Measurements from ENCODE around the gene SMIM31. TPM values are rescaled to one million over a fixed set of nuclear protein-coding genes. Genes with fewer than 3 reads are reported as not detected.

Gene SMIM31
- total RNA-seq, 1 experiment from 2014 or later, result not detected

DNA sequence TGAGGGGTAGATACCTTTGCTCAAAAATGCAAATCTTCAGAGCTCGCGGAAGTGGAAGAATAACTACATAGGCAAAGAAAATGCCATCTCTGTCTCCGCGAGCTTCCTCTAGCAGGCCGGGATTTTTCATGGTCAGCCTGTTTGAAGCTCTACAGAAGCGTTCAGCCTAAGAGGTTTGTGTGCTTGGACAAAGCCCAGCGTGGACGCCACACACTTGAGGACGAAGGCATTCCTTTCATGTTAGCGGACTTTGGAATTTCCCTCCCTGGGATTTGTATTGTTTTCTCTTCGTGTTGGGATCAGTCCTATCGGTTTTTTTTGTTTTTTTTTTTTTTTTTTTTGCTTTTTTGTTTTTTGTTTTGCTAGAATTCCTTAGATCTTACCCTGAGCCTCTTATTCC, 53.7 kb downstream of the SMIM31 start:
- Histone ChIP-seq H3K23ac (ENCODE audit: insufficient read length, low read depth, low read length) (no peak overlapping the region), H4K91ac (ENCODE audit: insufficient read length, low read depth, low read length) (no peak overlapping the region), H3T11ph (ENCODE audit: low read length) (no peak overlapping the region), H4K20me1 (ENCODE audit: control insufficient read depth, insufficient read depth, insufficient read length) (no peaks in the 10 kb centered on the region), H3K27me3 (ENCODE audit: insufficient read depth, low read length) (no peaks in the 10 kb centered on the region), H3K4me2 (ENCODE audit: insufficient read depth, insufficient read length, low read length) (no peak overlapping the region), H2BK120ac (ENCODE audit: low read depth, low read length, poor library complexity, severe bottlenecking) (no peak overlapping the region), H3K56ac (ENCODE audit: insufficient read length, low read depth, low read length) (no peak overlapping the region), H3K23me2 (ENCODE audit: insufficient read length, low read depth, low read length, poor library complexity, severe bottlenecking) (no peaks in the 10 kb centered on the region), H4K5ac (ENCODE audit: insufficient read length, low read depth, low read length) (no peak overlapping the region), H2BK15ac (ENCODE audit: low read depth, low read length) (no peak overlapping the region), H3K9me3 (ENCODE audit: control insufficient read depth, low read depth, low read length) (no peaks in the 10 kb centered on the region), H2BK12ac (ENCODE audit: insufficient read length, low read depth, low read length) (no peak overlapping the region), H3K18ac (ENCODE audit: insufficient read length, low read depth, low read length) (no peak overlapping the region), H4K8ac (replicated peaks; ENCODE audit: insufficient read length, low read depth, low read length) (no peak overlapping the region), H3K79me1 (ENCODE audit: insufficient read depth, low read depth, low read length, poor library complexity, severe bottlenecking) (no peaks in the 10 kb centered on the region), H3K14ac (ENCODE audit: insufficient read depth, low read length) (no peak overlapping the region), H3K9ac (ENCODE audit: extremely low read depth, insufficient read length, low read length) (no peak overlapping the region), H2BK5ac (ENCODE audit: insufficient read length, low read length) (no peak overlapping the region), H3K79me2 (ENCODE audit: insufficient read depth, low read length) (no peaks in the 10 kb centered on the region), H2AK5ac (ENCODE audit: insufficient read length, low read length) (no peak overlapping the region), H3K4me1 (ENCODE audit: insufficient read depth, low read length) (peaks cover 4% of the 10 kb centered on the region; the same call in 1 of the 2 replicates), H2BK20ac (ENCODE audit: low read depth, low read length, poor library complexity, severe bottlenecking) (peak overlapping the region; percentile 83), H3K27ac (ENCODE audit: insufficient read length, low read depth, low read length) (no peak overlapping the region), H2AFZ (ENCODE audit: low read length) (no peak overlapping the region), H3K4ac (ENCODE audit: low read depth, low read length) (no peak overlapping the region)
- DNase-seq, result peak; percentile 50
- no peak overlapping the region for H3K4me3 Mint-ChIP-seq
- WGBS (ENCODE audit: extremely low coverage, insufficient read length, low lambda C conversion rate), result no CpG with 5 or more reads among the region's 12 CpGs
- H3K4me1 Mint-ChIP-seq, result peaks cover 30 to 35% of the 10 kb centered on the region in 2 experiments
- H3K9me3 Mint-ChIP-seq, result no peaks in the 10 kb centered on the region
- no peaks in the 10 kb centered on the region for H3K36me3 Mint-ChIP-seq (ENCODE audit: insufficient read depth in 1 of 3, low read depth in 3 of 3)
- H3K27me3 Mint-ChIP-seq (ENCODE audit: low read depth), result no peaks in the 10 kb centered on the region
- TF ChIP-seq, protein P1, sequence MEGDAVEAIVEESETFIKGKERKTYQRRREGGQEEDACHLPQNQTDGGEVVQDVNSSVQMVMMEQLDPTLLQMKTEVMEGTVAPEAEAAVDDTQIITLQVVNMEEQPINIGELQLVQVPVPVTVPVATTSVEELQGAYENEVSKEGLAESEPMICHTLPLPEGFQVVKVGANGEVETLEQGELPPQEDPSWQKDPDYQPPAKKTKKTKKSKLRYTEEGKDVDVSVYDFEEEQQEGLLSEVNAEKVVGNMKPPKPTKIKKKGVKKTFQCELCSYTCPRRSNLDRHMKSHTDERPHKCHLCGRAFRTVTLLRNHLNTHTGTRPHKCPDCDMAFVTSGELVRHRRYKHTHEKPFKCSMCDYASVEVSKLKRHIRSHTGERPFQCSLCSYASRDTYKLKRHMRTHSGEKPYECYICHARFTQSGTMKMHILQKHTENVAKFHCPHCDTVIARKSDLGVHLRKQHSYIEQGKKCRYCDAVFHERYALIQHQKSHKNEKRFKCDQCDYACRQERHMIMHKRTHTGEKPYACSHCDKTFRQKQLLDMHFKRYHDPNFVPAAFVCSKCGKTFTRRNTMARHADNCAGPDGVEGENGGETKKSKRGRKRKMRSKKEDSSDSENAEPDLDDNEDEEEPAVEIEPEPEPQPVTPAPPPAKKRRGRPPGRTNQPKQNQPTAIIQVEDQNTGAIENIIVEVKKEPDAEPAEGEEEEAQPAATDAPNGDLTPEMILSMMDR (conservative IDR thresholded peaks at IDR 0.05), result no peak
- H3K27ac Mint-ChIP-seq, result peak overlapping the region; percentile 2 to 91 (median 77); a peak in 4 of 7 replicates
